Loucy (cell line): ENCODE measurements around the gene CDCP2.

Experiments used
- H2AFZ ChIP-seq: fragments of 200-600 bp; sonication (generic); 2 replicates; pipeline ENCODE4 v1.6.0; 2016; ENCODE audit warnings: antibody characterized with exemption, mild to moderate bottlenecking, low read length, moderate library complexity
- H3F3A ChIP-seq: fragments of 200-600 bp; 2 replicates; pipeline ENCODE4 v1.6.0; 2016; ENCODE audit warnings: antibody characterized with exemption, low read depth, mild to moderate bottlenecking
- H3K27me3 ChIP-seq: fragments of 200-600 bp; sonication (generic); 2 replicates; pipeline ENCODE4 v1.6.1; 2014; ENCODE audit warnings: low read length, mild to moderate bottlenecking; ENCODE audit not compliant: insufficient read depth, poor library complexity, severe bottlenecking
- H3K36me3 ChIP-seq: fragments of 200-600 bp; sonication (generic); 2 replicates; pipeline ENCODE4 v1.6.1; 2016; ENCODE audit warnings: low read length; ENCODE audit not compliant: insufficient read depth
- H3K4me1 ChIP-seq: fragments of 200-600 bp; sonication (generic); 2 replicates; pipeline ENCODE4 v1.5.1; 2014; ENCODE audit warnings: low read length, mild to moderate bottlenecking; ENCODE audit not compliant: insufficient read depth, poor library complexity, severe bottlenecking
- H3K4me2 ChIP-seq: fragments of 200-600 bp; sonication (generic); 2 replicates; pipeline ENCODE4 v1.6.0; 2014; ENCODE audit warnings: antibody characterized with exemption, low read length, low read depth, mild to moderate bottlenecking; ENCODE audit not compliant: poor library complexity, severe bottlenecking
- H3K4me3 ChIP-seq: fragments of 200-600 bp; sonication (generic); 2 replicates; pipeline ENCODE4 v1.5.1; 2014; ENCODE audit warnings: low read length, mild to moderate bottlenecking, mixed read lengths; ENCODE audit not compliant: poor library complexity, severe bottlenecking
- H3K79me2 ChIP-seq: fragments of 200-600 bp; sonication (generic); 2 replicates; pipeline ENCODE4 v1.6.1; 2014; ENCODE audit warnings: low read length; ENCODE audit not compliant: insufficient read depth
- H3K9ac ChIP-seq: fragments of 200-600 bp; sonication (generic); 2 replicates; pipeline ENCODE4 v1.6.0; 2014; ENCODE audit warnings: mild to moderate bottlenecking, low read depth, low read length, moderate library complexity; ENCODE audit not compliant: poor library complexity, severe bottlenecking
- H3K9me2 ChIP-seq: fragments of 200-600 bp; sonication (generic); replicated peaks from 2 replicates; pipeline ENCODE4 v1.6.1; 2016; ENCODE audit warnings: low read depth, low read length, mixed read lengths
- H3K9me3 ChIP-seq: fragments of 200-600 bp; sonication (generic); 2 replicates; pipeline ENCODE4 v1.6.1; 2014; ENCODE audit warnings: mild to moderate bottlenecking, antibody characterized with exemption, low read length, low read depth; ENCODE audit not compliant: insufficient read depth
- H4K20me1 ChIP-seq: fragments of 200-600 bp; sonication (generic); 2 replicates; pipeline ENCODE4 v1.6.0; 2014; ENCODE audit warnings: antibody characterized with exemption, low read length, mild to moderate bottlenecking; ENCODE audit not compliant: insufficient read depth, poor library complexity, severe bottlenecking
- CTCF ChIP-seq: fragments of 200-600 bp; sonication (generic); conservative IDR thresholded peaks from 2 replicates; pipeline ENCODE4 v1.5.1; 2014; ENCODE audit warnings: mild to moderate bottlenecking, antibody characterized with exemption, low read length
- EZH2phosphoT487 ChIP-seq: fragments of 200-600 bp; IDR thresholded peaks from 2 replicates; pipeline ENCODE4 v1.6.1; 2018; ENCODE audit warnings: antibody characterized with exemption, mild to moderate bottlenecking, moderate library complexity, borderline replicate concordance

CDCP2 gene

GRCh38 chr1:54152696-54153095, at the start of gene CDCP2:
TSS of gene CDCP2 (minus strand) at chr1:54153000. CDS start at chr1:54152922, 78 bp downstream.
- no peak within 1 kb of the TSS for H2AFZ ChIP-seq
- no peak within 1 kb of the TSS for H3K4me3 ChIP-seq
- no peaks in the 10 kb centered on the region for H3K36me3 ChIP-seq
- no peaks in the 10 kb centered on the region for H3K9me3 ChIP-seq
- no peaks in the 10 kb centered on the region for H3K79me2 ChIP-seq
- TF ChIP-seq CTCF (no peak), EZH2phosphoT487 (no peak)
- H3K9ac ChIP-seq = no peak within 1 kb of the TSS
- H3K4me1 ChIP-seq = no peaks in the 10 kb centered on the region
- H3F3A ChIP-seq = no peaks in the 10 kb centered on the region
- H3K27me3 ChIP-seq = no peaks in the 10 kb centered on the region
- no peaks in the 10 kb centered on the region for H4K20me1 ChIP-seq
- H3K4me2 ChIP-seq = no peak within 1 kb of the TSS
- no peaks in the 10 kb centered on the region for H3K9me2 ChIP-seq

- H3K36me3 ChIP-seq = peaks cover 8% of the 10 kb centered on the region; the same call in 1 of the 2 replicates
- H3K4me3 ChIP-seq = peak overlapping the region; percentile 86
- H3K4me2 ChIP-seq = peak overlapping the region; percentile 93
- H4K20me1 ChIP-seq = peaks cover 17% of the 10 kb centered on the region
- peaks cover 32% of the 10 kb centered on the region for H3K4me1 ChIP-seq
- peak overlapping the region; percentile 91 for H3K9ac ChIP-seq
- H3K9me2 ChIP-seq = no peaks in the 10 kb centered on the region
- no peak for TF ChIP-seq EZH2phosphoT487
- no peak for TF ChIP-seq CTCF
- H3K79me2 ChIP-seq = peaks cover 44% of the 10 kb centered on the region
- peak overlapping the region; percentile 83 for H2AFZ ChIP-seq
- no peaks in the 10 kb centered on the region for H3K9me3 ChIP-seq
- H3K27me3 ChIP-seq = no peaks in the 10 kb centered on the region
- no peaks in the 10 kb centered on the region for H3F3A ChIP-seq
These were observed 47.8 kb upstream of the CDCP2 start for GRCh38 chr1:54200519-54200997.

DNA sequence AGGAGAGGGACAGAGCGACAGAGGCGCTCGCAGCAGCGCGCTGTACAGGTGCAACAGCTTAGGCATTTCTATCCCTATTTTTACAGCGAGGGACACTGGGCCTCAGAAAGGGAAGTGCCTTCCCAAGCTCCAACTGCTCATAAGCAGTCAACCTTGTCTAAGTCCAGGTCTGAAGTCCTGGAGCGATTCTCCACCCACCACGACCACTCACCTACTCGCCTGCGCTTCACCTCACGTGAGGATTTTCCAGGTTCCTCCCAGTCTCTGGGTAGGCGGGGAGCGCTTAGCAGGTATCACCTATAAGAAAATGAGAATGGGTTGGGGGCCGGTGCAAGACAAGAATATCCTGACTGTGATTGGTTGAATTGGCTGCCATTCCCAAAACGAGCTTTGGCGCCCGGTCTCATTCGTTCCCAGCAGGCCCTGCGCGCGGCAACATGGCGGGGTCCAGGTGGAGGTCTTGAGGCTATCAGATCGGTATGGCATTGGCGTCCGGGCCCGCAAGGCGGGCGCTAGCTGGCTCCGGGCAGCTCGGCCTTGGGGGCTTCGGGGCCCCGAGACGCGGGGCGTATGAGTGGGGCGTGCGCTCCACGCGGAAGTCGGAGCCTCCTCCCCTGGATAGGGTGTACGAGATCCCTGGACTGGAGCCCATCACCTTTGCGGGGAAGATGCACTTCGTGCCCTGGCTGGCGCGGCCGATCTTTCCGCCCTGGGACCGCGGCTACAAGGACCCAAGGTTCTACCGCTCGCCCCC, 47.1 kb upstream of the CDCP2 start, which contains the start of the genes CYB5RL and MRPL37:
Gene CYB5RL, minus strand, starts transcription at position 266 of the 754 bp plus-strand sequence. CDS start 4,414 bp downstream, outside the sequence.
Gene MRPL37, plus strand, starts transcription at position 403 of the 754 bp plus-strand sequence. Its CDS starts 77 bp downstream, at position 480.
- TF ChIP-seq CTCF (no peak), EZH2phosphoT487 (no peak)
- Histone ChIP-seq H3K9me3 (no peaks in the 10 kb centered on the region), H3K9ac (peak within 1 kb of the TSS; percentile 91), H3F3A (no peaks in the 10 kb centered on the region), H2AFZ (peak within 1 kb of the TSS; percentile 83), H3K79me2 (peaks cover 44% of the 10 kb centered on the region), H3K4me2 (peak within 1 kb of the TSS; percentile 93), H4K20me1 (peaks cover 17% of the 10 kb centered on the region), H3K4me1 (peaks cover 32% of the 10 kb centered on the region), H3K9me2 (no peaks in the 10 kb centered on the region), H3K36me3 (peaks cover 2% of the 10 kb centered on the region; the same call in 1 of the 2 replicates), H3K4me3 (peak within 1 kb of the TSS; percentile 86), H3K27me3 (no peaks in the 10 kb centered on the region)
